Left hindlimb (tissue), 1 donor: ENCODE measurements around the gene TBXAS1.

ENCODE experiments used
- DNase-seq: peaks from one replicate; pipeline ENCODE4 v3.0.0-alpha.2; 2018

TBXAS1 gene

DNA sequence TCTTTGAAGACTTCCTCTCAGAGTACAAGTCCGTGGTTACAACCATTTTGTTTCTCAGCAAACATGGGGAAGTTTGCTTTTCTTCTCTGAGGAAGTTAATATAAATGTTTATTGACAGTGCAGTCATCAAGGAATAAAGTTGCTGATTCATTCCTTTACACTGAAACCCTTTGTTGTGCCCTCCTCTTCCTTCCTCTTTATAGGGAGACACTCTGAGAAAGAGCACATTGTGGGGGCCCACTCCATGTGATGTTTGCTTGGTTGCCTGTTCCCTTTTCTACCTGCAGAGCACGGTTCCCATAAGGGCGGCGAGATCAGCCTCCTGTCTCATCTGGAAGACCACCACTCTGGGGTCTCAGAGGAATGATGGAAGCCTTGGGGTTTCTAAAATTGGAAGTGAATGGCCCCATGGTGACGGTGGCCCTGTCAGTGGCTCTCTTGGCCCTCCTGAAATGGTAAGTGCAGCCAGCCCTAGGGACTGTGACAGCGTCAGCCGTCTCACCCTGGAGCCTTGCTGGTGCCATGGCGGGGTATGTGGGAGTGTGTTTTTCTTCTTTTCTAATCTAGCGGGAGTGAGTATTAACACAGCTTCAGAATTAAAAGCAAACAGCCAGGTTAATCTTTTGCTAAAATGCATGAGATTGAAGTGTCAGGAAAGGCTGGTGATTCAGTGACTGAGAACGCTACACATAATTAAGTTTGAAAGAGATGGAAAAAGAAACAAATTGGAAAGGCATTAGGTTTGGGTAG, at the start of gene TBXAS1:
TBXAS1 (plus strand) TSS at position 240 of the 750 bp plus-strand sequence; CDS start at position 367, 127 bp downstream.
- DNase-seq = no peak

DNA sequence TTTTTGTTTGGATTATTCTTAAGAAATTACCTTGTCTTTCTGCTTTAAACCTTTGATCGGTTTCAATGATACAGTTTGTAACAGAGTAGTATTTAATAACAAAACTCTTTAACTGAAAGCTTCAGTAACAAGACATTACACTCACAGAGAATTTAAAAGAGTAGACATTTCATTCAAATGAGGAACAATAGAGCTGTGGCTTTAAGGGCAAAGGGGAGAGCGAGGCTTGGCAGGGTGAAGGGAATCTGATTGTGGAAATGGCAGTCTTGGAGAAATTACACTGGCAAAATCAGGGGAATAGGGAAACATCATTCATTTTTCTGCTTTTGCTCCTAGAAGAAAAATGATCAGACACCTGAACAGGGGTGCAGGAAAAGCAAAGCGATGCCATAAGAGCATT, 46.1 kb upstream of the TBXAS1 start:
- no peak for DNase-seq

DNA sequence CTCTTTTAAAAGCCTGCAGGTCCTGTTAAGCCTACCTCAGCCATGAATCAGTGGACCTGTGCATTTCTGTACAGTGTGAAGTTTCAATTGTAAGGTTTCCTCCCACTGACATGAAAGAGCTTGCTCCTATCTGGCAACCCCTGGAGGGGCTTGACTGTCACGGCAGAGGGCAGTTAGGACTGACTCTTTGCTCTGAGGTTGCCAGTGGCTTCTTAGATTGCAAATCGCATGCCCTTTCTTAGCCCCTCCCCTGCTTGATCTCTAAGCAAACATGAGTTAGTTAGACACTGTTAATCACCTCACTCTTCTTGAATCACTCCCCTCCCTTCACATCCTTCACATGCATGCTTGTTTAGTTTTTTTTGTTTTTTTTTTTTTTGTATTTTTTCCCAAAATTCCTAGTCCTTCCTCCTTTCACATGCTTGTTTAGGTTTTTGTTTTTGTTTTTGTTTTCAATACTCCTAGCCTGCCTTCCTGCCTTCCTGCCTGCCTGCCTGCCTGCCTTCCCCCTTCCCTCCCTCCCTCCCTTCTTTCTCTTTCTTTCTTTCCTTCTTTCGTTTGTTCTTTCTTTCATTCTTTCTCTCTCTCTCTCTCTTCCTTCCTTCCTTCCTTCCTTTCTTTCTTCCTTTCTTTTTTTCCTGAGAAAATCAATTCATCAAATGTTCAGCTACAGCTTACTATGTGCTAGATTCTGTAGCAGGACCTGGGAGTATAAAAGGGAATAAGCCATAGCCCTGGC, 45.2 kb upstream of the TBXAS1 start:
- DNase-seq = no peak

DNA sequence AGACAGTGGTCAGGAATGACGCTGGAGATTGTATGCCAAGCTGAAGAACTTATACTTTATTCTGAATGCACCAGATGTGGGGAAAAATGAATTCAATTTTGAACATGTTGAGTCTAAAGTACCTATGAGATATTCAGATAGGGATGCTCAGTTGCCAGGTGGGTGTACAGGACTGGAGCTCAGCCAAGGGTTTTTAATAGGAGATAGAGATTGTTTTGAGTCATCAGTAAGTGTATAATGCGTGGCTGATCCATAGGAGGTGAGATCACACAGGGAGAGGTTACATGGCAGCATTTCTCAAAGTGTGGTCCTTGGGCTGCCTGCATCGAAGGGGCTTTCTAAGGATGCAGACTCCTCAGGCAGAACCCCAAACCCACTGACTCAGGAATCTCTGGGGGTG, 44.4 kb upstream of the TBXAS1 start:
- no peak for DNase-seq

DNA sequence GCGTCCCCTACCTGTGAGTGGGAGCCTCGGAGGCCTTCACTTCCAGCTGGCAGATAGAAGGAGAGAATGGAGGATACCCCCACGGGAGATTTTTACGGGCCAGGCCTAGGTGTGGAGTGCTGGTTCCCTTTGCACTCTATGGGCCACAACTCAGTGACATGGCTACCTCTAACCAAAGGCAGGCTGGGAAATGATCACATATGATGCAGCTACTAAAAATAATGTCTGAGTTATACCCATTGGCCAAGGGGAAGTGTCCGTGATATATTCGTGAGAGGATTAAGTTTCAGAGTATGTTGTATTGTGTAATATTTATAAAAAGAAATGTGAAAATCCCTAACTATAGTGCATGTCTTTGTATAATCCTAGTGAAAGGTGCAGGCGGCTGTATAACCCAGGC, 37.7 kb upstream of the TBXAS1 start:
- no peak for DNase-seq

DNA sequence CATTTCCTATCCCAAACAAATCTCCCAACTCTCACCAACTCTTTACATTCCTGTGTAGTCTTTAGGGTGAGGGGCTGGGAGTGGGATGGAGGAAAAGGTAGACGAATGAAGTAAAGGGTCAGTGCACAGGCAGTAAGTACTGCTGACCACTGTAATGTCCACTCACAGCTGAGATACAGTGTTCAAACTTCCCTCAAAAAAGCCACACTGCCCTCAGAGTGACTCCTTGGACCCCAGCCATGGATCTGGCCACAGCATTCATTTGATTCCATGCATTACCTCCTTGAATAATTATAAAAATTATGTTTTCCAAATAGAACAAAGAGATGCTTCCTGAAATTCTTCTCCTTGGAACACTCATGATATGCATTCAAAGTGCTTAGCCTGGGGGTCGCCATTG, 31.5 kb upstream of the TBXAS1 start:
- no peak for DNase-seq

DNA sequence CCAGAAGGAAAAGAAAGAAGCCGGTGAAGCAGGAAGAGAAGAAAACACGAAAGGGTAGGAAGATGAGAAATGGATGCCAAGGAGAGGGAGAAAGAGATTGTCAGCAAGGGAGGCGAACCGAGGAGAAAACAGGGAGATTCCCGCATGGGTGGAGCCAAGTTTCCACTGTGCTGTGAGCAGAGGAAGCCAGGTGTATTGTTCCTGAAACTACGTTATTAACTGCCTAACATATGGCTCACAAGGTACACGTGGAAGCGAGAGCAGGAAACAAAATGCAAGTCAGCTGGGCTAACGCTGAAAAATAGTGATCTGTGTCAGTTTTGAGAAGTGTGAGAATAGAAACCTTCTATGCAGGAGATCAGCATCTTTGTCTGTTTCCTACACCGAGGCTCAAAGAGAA, 30.8 kb upstream of the TBXAS1 start:
- no peak for DNase-seq

DNA sequence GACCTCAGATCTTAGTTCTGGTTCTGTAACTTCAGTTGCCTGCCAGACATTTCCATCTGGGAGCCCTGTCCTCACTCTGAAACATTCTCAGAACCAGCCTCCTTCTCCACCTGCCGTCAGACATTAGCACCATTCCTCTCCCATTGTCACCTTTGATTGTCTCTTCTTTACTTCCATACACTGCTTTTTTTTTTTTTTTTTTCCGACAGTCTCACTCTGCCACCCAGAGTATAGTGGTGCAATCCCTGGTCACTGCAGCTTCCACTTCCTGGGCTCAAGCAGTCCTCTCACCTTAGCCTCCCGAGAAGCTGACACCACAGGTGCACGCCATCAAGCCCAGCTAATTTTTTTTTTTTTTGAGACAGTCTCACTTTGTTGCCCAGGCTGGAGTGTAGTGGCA, 30.2 kb upstream of the TBXAS1 start:
- no peak for DNase-seq

DNA sequence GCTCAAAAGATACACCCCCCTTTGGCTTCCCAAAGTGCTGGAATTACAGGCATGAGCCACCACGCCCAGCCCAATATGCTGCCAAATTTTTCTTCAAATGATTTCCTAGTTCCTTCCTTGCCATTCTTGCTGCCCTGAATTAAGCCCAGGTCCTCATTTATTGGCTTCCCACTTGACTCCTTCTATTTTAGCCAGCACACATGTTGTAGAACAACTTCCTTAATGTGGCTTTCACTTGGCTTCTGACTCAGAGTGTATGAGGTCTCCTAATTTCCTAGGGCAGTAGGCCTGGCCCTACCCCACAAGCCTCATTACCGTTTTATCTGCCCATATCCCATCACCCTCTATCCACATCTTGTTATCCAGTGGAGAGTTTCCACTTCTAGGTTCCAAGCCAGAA, 29.5 kb upstream of the TBXAS1 start:
- no peak for DNase-seq

DNA sequence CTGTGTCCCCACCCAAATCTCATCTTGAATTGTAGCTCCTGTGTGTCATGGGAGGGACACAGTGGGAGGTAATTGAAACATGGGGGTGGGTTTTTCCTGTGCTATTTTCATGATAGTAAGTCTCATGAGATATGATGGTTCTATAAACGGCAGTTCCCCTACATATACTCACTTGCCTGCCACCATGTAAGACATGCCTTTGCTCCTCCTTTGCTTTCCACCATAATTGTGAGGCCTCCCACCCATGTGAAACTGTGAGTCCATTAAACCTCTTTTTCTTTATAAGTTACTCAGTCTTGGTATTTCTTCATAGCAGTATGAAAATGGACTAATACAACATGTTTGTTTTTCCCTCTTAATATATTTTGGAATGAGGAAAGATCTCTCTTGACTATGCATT, 24.5 kb upstream of the TBXAS1 start:
- no peak for DNase-seq

DNA sequence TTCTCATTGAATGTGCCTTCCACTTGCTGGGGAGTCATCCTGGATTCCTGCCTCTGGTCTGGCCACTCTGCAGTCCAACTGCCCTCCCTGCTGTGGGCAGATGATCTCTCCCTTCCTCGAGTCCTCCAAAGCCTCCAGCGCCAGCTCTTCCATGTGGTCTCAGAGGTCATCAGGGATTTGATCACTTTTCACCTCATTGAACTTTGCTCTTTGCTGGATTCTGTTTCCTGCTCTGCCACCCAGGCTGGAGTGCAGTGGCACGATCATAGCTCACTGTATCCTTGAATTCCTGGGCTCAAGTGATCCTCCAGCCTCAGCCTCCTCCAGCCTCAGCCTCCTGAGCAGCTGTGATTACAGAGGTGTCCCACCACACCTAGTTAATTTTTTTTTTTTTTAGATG, 22.1 kb upstream of the TBXAS1 start:
- DNase-seq = no peak

DNA sequence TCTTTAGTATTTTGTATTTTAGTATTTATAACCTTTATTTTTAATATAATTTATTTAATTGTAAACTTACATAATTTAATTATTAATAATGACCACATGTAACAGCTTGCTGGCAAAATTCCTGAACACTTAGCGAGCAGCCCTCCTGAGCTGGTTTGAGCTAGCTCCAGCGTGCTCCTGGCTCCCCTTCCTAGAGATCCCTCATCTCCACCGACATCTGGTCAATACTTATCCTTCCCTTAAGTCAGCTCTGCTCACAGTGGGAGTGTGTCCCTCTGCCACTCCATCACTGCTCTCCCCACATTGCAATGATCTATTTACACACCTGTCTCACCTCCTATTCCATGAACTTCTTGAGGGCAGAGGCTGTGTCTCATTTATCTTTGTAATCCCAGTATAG, 20.6 kb upstream of the TBXAS1 start:
- no peak for DNase-seq

DNA sequence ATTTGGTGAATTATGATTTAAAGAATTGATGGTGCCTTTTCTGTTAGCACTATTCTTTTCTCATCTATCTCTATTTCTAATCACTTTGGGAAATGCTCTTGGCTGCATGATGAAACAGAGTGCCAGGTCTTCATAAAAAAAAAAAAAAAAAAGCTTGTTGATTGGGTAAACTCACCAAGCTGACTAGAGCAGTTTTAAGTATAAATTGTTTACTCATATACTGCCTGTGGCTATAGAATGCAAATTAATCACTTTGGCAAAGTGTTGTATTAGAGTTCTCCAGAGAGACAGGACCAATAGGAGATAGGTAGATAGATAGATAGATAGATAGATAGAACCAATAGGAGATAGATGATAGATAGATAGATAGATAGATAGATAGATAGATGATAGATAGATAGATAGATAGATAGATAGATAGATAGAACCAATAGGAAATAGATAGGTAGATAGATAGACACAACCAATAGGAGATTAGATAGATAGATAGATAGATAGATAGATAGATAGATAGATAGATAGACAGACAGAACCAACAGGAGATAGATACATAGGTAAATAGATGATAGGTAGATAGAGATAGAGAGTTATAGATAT, 20.1 kb upstream of the TBXAS1 start:
- no peak for DNase-seq

DNA sequence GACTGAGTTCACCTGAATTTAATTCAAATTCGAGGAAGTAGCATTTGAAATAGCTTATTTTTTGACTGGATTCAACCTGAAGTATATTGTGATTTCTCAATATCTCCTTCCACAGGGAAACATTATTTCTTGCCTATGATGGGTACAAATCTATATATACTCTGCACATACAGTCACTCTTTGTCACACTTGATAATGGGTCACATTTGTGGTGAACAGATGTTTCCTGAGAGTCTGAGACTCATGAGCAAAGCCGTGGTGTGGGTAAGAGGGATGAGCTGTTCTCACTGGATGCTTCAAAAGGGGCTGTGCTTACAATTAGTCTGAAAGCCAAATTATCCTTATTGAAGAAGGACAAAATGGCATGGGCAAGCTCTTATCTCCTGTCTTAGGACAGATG, 18.0 kb upstream of the TBXAS1 start:
- DNase-seq = no peak

DNA sequence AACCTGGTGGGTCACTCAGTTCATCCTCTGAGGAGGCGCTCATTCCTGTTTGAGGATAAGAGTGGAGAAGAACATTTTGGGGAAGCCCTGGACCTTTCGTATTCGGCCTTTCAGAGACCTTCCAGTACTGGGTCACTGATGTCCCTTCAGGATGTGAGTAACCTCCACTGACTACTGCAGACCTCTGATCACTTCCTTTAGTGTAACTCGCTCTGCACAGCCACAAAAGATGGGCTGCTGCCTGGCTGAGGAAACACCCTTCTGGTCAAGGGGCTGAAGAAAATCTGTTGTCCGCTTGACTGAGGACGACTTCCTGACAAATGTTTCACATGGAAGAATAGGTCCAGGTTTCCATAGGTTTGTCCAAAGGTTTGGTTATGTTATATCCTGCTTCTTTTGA, 15.9 kb upstream of the TBXAS1 start:
- no peak for DNase-seq

DNA sequence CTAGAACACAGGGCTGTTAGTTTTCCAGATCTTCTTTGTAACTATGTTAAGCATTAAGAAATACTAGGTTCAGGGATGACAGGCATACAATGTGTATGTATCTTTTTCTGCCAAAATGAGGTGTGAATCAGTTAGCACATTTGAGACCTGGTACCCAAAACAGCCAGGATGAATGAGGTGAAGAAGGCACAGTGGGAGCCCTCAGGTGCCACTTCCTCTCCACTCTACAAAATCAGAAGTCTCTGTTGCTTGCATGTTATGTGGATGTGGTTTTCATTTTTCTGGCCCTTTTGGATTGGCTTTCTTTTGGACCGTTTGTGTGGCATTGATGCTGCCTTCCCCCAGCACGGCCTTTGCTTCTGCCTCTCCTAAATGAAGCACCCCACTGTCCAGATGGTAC, 15.4 kb upstream of the TBXAS1 start:
- no peak for DNase-seq

DNA sequence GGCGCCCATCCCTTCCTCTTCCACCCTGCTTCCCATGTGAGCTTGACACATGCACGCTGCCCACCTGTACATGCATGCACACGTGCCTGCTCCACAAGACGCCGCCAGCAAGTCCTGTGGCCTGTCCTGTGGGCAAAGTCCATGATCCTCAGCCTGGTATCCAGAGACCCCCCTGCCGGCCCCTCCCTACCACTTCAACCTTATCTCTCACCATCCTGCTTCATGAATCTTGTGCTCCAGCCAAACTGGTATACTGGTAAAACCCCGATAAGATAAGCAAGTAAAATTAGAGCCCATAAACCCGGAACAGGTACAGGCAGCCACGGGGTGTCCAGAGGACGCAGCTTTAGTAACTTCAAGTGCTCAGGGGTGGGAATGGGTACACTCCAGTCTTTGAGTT, 11.8 kb upstream of the TBXAS1 start:
- DNase-seq = no peak

DNA sequence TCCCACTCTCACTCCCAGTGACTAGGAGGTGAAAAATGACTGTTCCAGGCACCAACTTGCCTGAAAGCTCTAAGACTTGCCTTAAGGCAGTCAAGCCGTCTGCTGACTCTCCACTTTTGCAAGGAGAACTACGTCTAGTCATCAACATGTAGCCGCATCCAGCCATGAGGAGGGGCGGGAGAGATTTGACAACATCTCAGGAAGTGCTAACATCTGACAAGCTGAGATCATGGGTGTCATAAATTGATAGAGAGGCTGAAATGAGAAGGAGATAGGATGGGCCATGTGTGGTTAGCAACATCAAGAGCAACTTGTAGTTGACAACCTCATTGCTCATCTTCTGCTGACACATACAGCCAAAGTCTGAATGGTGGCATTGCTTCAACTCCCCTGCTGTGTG, 9.0 kb upstream of the TBXAS1 start:
- DNase-seq = no peak

DNA sequence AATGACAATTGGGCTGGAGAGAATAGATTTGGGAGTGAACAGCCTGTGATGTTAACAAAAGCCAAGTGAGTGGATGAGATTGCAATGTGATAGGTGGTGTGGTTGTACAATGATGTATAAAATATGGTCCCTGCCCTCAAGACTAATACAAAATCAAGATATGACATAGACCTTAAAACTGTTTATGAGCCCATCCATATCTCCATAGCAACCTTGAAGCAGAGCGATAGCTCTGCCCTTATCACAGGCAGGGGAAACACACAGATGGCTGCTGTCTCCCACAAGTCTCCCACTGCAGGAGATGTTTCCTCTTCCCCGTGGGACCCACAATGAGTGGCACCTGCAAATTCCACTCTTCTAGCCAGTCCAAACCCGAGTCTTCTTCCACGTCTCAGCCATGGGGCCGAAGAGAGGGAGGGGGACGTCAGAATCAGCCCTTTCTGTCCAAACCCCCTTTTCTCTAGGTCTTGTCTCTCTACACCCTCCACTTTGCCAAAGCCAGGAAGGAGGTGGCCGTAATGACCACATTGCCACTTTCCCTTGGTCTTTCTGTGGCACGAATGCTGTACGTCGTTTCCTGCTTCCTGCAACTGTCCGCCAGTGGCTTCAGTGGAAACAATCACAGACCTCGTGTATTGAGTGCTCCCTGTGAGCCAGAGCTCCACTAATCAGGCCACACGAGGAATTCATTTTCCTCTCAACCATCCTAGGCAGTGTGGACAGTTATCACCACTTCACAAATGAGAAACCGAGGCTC, 7.5 kb upstream of the TBXAS1 start:
- DNase-seq = no peak

DNA sequence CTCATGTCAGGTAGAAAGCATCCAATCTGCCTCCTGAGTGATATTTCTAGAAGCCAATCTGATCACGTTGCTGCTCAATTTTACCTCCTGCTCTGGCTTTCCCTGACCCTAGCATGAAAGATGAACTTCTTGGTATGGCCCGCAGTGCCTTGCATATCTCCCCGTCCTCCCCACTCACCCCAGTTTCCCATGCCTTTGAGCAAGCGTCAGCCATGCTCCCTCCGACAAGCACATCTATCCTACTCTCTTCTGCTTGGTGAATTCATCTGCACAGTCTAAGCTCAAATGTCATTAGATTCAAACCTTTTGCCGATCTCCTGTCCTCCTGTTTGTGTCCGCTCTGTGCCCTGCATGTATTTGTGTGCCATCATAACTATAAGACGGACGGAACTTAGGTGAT, 6.2 kb upstream of the TBXAS1 start:
- DNase-seq = no peak

DNA sequence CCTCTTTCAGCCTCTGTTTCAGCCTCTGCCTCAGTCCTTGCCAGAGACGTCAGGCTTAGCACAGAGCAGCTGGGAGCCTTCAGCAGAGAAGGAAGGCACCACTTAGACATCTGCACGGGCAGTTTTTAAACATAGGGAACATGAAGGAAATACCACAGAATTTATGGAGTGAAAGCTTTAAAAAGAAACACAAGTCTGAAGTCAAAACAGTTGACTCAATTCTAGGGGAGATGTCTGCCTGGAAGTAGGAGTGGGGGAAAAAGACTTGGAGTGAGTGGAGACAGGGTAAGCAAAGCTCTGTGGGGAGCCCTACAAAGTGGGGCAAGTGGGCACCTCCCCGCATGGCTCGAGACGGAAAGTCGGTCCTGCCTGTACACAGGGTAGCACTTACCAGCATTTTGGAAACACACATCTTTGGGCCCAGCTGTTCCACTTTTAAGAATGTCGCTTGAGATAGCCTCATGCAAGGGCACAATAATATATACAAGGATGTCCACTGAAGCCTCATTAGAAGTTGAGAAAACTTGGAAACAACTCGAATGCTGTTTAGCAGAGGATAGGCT, 5.0 kb upstream of the TBXAS1 start:
- no peak for DNase-seq

DNA sequence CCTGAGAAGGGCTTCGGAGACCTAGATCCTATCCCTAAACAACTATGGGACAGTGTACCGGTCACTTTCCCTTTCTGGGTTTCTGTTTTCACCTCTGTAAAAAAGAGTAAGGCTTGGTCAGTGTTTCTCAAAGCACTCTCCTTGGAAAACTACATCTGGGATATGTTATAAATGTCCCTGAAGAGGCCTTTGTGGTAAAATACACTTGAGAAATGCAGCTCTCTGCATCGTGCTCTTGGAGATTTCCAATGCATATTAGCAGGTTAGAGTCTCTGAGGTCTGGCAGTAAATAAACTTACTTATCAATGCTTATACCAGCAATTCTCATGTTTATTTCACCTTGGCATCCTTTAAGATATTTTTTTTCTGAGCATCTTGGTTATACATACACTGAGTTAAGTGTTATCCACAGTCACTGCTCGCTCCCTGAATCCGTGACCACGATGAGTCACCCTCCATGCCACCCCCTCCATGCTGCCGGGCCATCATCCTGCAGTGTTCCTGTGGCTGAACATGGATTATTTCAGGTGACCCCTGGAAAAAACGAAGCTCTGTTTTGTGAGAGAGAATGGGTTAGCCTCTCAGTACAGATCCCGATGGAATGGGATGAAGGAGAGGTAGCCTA, 3.3 kb upstream of the TBXAS1 start:
- DNase-seq = no peak

DNA sequence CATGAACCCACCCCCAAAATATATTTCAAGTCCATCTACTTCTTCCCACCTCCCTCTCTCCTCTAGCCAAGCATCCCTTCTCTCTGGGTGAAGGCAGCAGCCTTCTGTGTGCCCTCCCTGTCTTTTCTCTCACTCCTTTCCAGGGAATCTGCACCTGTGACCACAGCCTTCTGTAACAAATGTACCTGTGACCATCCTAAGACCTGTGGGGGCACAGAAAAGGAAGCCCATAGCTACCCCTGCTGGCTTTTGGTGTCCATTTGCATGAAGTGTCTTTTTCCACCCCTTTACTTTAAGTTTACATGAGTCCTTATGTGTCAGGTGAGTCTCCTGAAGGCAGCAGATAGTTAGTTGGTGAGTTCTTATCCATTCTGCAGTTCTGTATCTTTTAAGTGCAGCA, 2.0 kb upstream of the TBXAS1 start:
- DNase-seq = no peak
